ENCODE data around the gene MORN4. TPM values are rescaled to one million over a fixed set of nuclear protein-coding genes. Genes with fewer than 3 reads are reported as not detected.

Gene MORN4
- total RNA-seq, 3 donors from 2014 or later = 2.1 to 4.5 (median 2.2) TPM

- no peaks in the 10 kb centered on the region for H3K27me3 Mint-ChIP-seq (ENCODE audit: low read depth)
Observed at GRCh38 chr10:97564776-97565175, 68.5 kb downstream of the MORN4 start.

More at GRCh38 chr10:97564776-97565175, 68.5 kb downstream of the MORN4 start:
- no peak for DNase-seq
- H3K36me3 Mint-ChIP-seq (ENCODE audit: insufficient read depth) = no peaks in the 10 kb centered on the region
- ATAC-seq = no peak
- no peak overlapping the region for H3K4me3 Mint-ChIP-seq
- H3K9me3 Mint-ChIP-seq = no peaks in the 10 kb centered on the region
- H3K4me1 Mint-ChIP-seq (ENCODE audit: low read depth) = no peaks in the 10 kb centered on the region

Other genes with a start within 250 kb of the MORN4 start
- gene RRP12, start 232.2 kb downstream of the MORN4 start, total RNA-seq = 100 to 1,000 TPM; 218 to 222 (median 218) TPM
- 1,000 to 10,000 TPM; 1,128 to 1,173 (median 1,167) TPM for gene PGAM1, start 207.3 kb downstream of the MORN4 start, total RNA-seq
- 10 to 100 TPM; 60.3 to 72.2 (median 71.9) TPM for gene EXOSC1, start 187.5 kb downstream of the MORN4 start, total RNA-seq
- gene ZDHHC16, start 187.3 kb downstream of the MORN4 start, total RNA-seq = 10 to 100 TPM; 54.3 to 62.9 (median 59.6) TPM
- gene MMS19, start 135.1 kb downstream of the MORN4 start, total RNA-seq = 10 to 100 TPM; 77.3 to 87.5 (median 83.4) TPM
- 1 to 10 TPM; 2.0 to 3.0 (median 2.8) TPM for gene UBTD1, start 134.6 kb downstream of the MORN4 start, total RNA-seq
- not detected for gene ANKRD2, start 60.7 kb downstream of the MORN4 start, total RNA-seq
- not detected for gene HOGA1, start 49.1 kb downstream of the MORN4 start, total RNA-seq
- not detected for gene C10orf62, start 43.8 kb downstream of the MORN4 start, total RNA-seq
- 10 to 100 TPM; 12.9 to 16.9 (median 15.7) TPM for gene PI4K2A, start 7.2 kb upstream of the MORN4 start, total RNA-seq
- gene AVPI1, start 53.7 kb upstream of the MORN4 start, total RNA-seq = 1 to 10 TPM; 1.6 to 2.5 (median 1.8) TPM
- gene MARVELD1, start 80.2 kb upstream of the MORN4 start, total RNA-seq = 1 to 10 TPM; 1.6 to 2.5 (median 1.7) TPM
- 10 to 100 TPM; 27.1 to 27.6 (median 27.1) TPM for gene ZFYVE27, start 103.6 kb upstream of the MORN4 start, total RNA-seq
- under 1 TPM in 2 of 3 donors, not detected in 1; 0.13 to 0.28 TPM for gene SFRP5, start 138.5 kb upstream of the MORN4 start, total RNA-seq
- under 1 TPM; 0.28 to 0.32 (median 0.30) TPM for gene GOLGA7B, start 216.3 kb upstream of the MORN4 start, total RNA-seq

Measured in activated T-cell treated with anti-CD3 and anti-CD28 coated beads, Interleukin-2, amount 50 U/mL, for 4 hours (primary cell).